H1 (cell line): ENCODE results near the gene JADE1. TPM values are rescaled to one million over a fixed set of nuclear protein-coding genes. Genes with fewer than 3 reads are reported as not detected.

Experiments used
- CTCF ChIA-PET: fragments of 300-600 bp; sonication (Branson Sonifier 250); formaldehyde crosslinking; loops from one replicate; lab custom pipeline; 2021; ENCODE audit not compliant: partially characterized antibody; lab: Charles Lee
- POLR2A ChIA-PET: fragments of 300-600 bp; sonication (Branson Sonifier 250); formaldehyde crosslinking; loops from one replicate; lab custom pipeline; 2021; ENCODE audit warnings: inconsistent platforms; ENCODE audit not compliant: partially characterized antibody; lab: Charles Lee
- DNase-seq, 2 experiments: peaks; one replicate each; pipeline versions ENCODE4 v3.0.0 to v3.0.0-alpha.2; 2010 to 2022; ENCODE audit warnings: low spot score in 2 of 2, low read depth in 1 of 2, mixed read lengths in 1 of 2
- FAIRE-seq: peaks from 2 replicates; lab custom pipeline; 2011; peaks lifted over from hg19 to GRCh38; lab: Jason Lieb, UNC
- H2AFZ ChIP-seq: 2 replicates; pipeline ENCODE4 v1.8.1; 2012; ENCODE audit warnings: low read length, inconsistent platforms
- H2AK5ac ChIP-seq: 2 replicates; pipeline ENCODE4 v1.6.1; 2013; ENCODE audit warnings: low read depth, low read length
- H2BK120ac ChIP-seq: replicated peaks from 2 replicates; pipeline ENCODE3; 2013; ENCODE audit warnings: low read depth, low read length, inconsistent platforms
- H2BK12ac ChIP-seq: 2 replicates; pipeline ENCODE4 v1.6.1; 2013; ENCODE audit warnings: low read depth, low read length
- H2BK15ac ChIP-seq: 2 replicates; pipeline ENCODE4 v1.6.1; 2013; ENCODE audit warnings: low read length
- H2BK20ac ChIP-seq: 2 replicates; pipeline ENCODE4 v1.6.1; 2013; ENCODE audit warnings: low read length
- H2BK5ac ChIP-seq: 2 replicates; pipeline ENCODE4 v1.6.1; 2013; ENCODE audit warnings: low read depth, low read length
- H3K14ac ChIP-seq: 2 replicates; pipeline ENCODE4 v1.6.1; 2013; ENCODE audit warnings: inconsistent platforms; ENCODE audit not compliant: insufficient read length
- H3K18ac ChIP-seq: 2 replicates; pipeline ENCODE4 v1.6.1; 2013; ENCODE audit warnings: low read length; ENCODE audit errors: extremely low read depth
- H3K23ac ChIP-seq: 2 replicates; pipeline ENCODE4 v1.6.1; 2013; ENCODE audit warnings: inconsistent platforms; ENCODE audit not compliant: insufficient read length
- H3K23me2 ChIP-seq: 2 replicates; pipeline ENCODE4 v1.6.1; 2013; ENCODE audit warnings: low read depth, low read length
- H3K27ac ChIP-seq: 2 replicates; pipeline ENCODE4 v1.6.1; 2011; ENCODE audit warnings: low read depth, low read length, inconsistent platforms
- H3K27me3 ChIP-seq, 4 experiments: replicated peaks in 1 of 4; 1 replicate in 1 of 4; 2 replicates in 3 of 4; pipeline versions ENCODE4 v1.6.1 to v1.8.1; 2011 to 2013; ENCODE audit warnings: low read length in 3 of 4, mild to moderate bottlenecking in 3 of 4, inconsistent platforms in 2 of 4, mixed read lengths in 2 of 4, moderate library complexity in 1 of 4; ENCODE audit not compliant: control insufficient read depth in 3 of 4, insufficient read depth in 3 of 4; ENCODE audit errors: extremely low read depth in 1 of 4
- H3K36me3 ChIP-seq, 4 experiments: 2 replicates each; pipeline versions ENCODE4 v1.6.1 to v1.8.1; 2011 to 2013; ENCODE audit warnings: mild to moderate bottlenecking in 4 of 4, low read length in 3 of 4, moderate library complexity in 2 of 4, control low read depth in 1 of 4, inconsistent platforms in 1 of 4; ENCODE audit not compliant: insufficient read depth in 4 of 4, control insufficient read depth in 2 of 4
- H3K4ac ChIP-seq: replicated peaks from 2 replicates; pipeline ENCODE3; 2013; ENCODE audit warnings: low read length, low read depth, mixed read lengths, inconsistent platforms; ENCODE audit not compliant: insufficient read length
- H3K4me1 ChIP-seq, 4 experiments: replicated peaks in 1 of 4; 1 replicate in 1 of 4; 2 replicates in 3 of 4; pipeline versions ENCODE4 v1.6.1 to v1.8.1; 2011 to 2013; ENCODE audit warnings: low read length in 3 of 4, inconsistent platforms in 2 of 4, mixed read lengths in 1 of 4; ENCODE audit not compliant: insufficient read depth in 4 of 4, control insufficient read depth in 3 of 4
- H3K4me2 ChIP-seq, 2 experiments: 2 replicates each; pipeline versions ENCODE4 v1.6.1 to v1.8.1; 2011 to 2013; ENCODE audit warnings: low read depth in 2 of 2, low read length in 2 of 2, control low read depth in 1 of 2, inconsistent platforms in 1 of 2, mild to moderate bottlenecking in 1 of 2; ENCODE audit not compliant: insufficient read depth in 1 of 2
- H3K4me3 ChIP-seq, 4 experiments: fragments of 200-600, 300-600 bp in 1 of 4; sonication (generic), shearing (Covaris generic), sonication (Bioruptor Twin) in 1 of 4; 2 replicates each; pipeline versions ENCODE4 v1.5.1 to v1.8.1; 2011 to 2016; ENCODE audit warnings: low read length in 4 of 4, low read depth in 3 of 4, control low read depth in 2 of 4, inconsistent platforms in 2 of 4, mild to moderate bottlenecking in 2 of 4, mixed read lengths in 1 of 4, moderate library complexity in 1 of 4; ENCODE audit not compliant: insufficient read depth in 2 of 4; ENCODE audit errors: extremely low read depth in 1 of 4
- H3K56ac ChIP-seq: replicated peaks from 2 replicates; pipeline ENCODE3; 2013; ENCODE audit warnings: low read depth, mild to moderate bottlenecking, mixed read lengths, low read length, inconsistent platforms; ENCODE audit not compliant: insufficient read length
- H3K79me1 ChIP-seq: 2 replicates; pipeline ENCODE4 v1.6.1; 2013; ENCODE audit warnings: low read depth, low read length, control low read depth
- H3K79me2 ChIP-seq, 2 experiments: 2 replicates each; pipeline versions ENCODE4 v1.6.1 to v1.8.1; 2012 to 2013; ENCODE audit warnings: low read length in 2 of 2, mild to moderate bottlenecking in 2 of 2, inconsistent platforms in 1 of 2; ENCODE audit not compliant: insufficient read depth in 2 of 2, control insufficient read depth in 1 of 2
- H3K9ac ChIP-seq, 4 experiments: replicated peaks in 1 of 4; 1 replicate in 1 of 4; 2 replicates in 3 of 4; pipeline versions ENCODE4 v1.6.1 to v1.8.1; 2011 to 2013; ENCODE audit warnings: low read depth in 3 of 4, low read length in 3 of 4, control low read depth in 2 of 4, mild to moderate bottlenecking in 2 of 4, moderate library complexity in 2 of 4, inconsistent platforms in 1 of 4; ENCODE audit errors: extremely low read depth in 1 of 4
- H3K9me3 ChIP-seq, 2 experiments: 2 replicates each; pipeline versions ENCODE4 v1.6.1 to v1.8.1; 2012 to 2013; ENCODE audit warnings: mild to moderate bottlenecking in 2 of 2, moderate library complexity in 2 of 2, control low read depth in 1 of 2, inconsistent platforms in 1 of 2, low read depth in 1 of 2, low read length in 1 of 2, mixed read lengths in 1 of 2; ENCODE audit not compliant: insufficient read depth in 2 of 2
- H4K20me1 ChIP-seq, 2 experiments: replicated peaks in 1 of 2; 2 replicates each; pipeline versions ENCODE3 to v1.8.1; 2011 to 2013; ENCODE audit warnings: inconsistent platforms in 2 of 2, low read length in 2 of 2, mild to moderate bottlenecking in 1 of 2; ENCODE audit not compliant: insufficient read depth in 2 of 2, control insufficient read depth in 1 of 2
- H4K5ac ChIP-seq: 2 replicates; pipeline ENCODE4 v1.6.1; 2013; ENCODE audit warnings: low read length, low read depth, mixed read lengths, inconsistent platforms; ENCODE audit not compliant: insufficient read length
- H4K8ac ChIP-seq: 2 replicates; pipeline ENCODE4 v1.8.0; 2013; ENCODE audit warnings: mild to moderate bottlenecking, moderate library complexity, low read length, inconsistent platforms; ENCODE audit not compliant: insufficient read depth; ENCODE audit errors: extremely low read depth
- H4K91ac ChIP-seq: replicated peaks from 2 replicates; pipeline ENCODE3; 2013; ENCODE audit warnings: low read length, mixed read lengths, inconsistent platforms; ENCODE audit not compliant: insufficient read length
- ATF2 ChIP-seq: IDR thresholded peaks from 2 replicates; pipeline ENCODE4 v1.6.1; 2012; ENCODE audit warnings: low read length, inconsistent platforms
- BACH1 ChIP-seq: IDR thresholded peaks from 2 replicates; pipeline ENCODE4 v1.6.1; 2012; ENCODE audit warnings: low read length, improper control_type of control experiment
- CBX8 ChIP-seq: fragments of 300-800, 300-1000 bp; sonication (generic); IDR thresholded peaks from 2 replicates; pipeline ENCODE4 v1.7.1; 2016; ENCODE audit warnings: low read depth, low read length, borderline replicate concordance
- CHD2 ChIP-seq: IDR thresholded peaks from 2 replicates; pipeline ENCODE4 v1.6.1; 2012; ENCODE audit warnings: low read length, improper control_type of control experiment
- CREB1 ChIP-seq: IDR thresholded peaks from 2 replicates; pipeline ENCODE4 v1.6.1; 2012; ENCODE audit warnings: inconsistent platforms
- CTBP2 ChIP-seq: IDR thresholded peaks from 2 replicates; pipeline ENCODE4 v1.7.0; 2011; ENCODE audit warnings: borderline replicate concordance, mild to moderate bottlenecking, moderate library complexity, mixed read lengths, low read length; ENCODE audit not compliant: insufficient read depth, insufficient read length
- KDM4A ChIP-seq: IDR thresholded peaks from one replicate; pipeline ENCODE4 v1.7.1; 2012; ENCODE audit warnings: low read depth, mild to moderate bottlenecking, moderate library complexity, low read length, inconsistent platforms; ENCODE audit not compliant: severe bottlenecking
- POU5F1 ChIP-seq: IDR thresholded peaks from 2 replicates; pipeline ENCODE4 v1.6.1; 2011; ENCODE audit warnings: low read depth, mild to moderate bottlenecking, low read length, moderate library complexity
- SAP30 ChIP-seq: fragments of 300-600 bp; sonication (generic); IDR thresholded peaks from 2 replicates; pipeline ENCODE4 v1.7.1; 2012; ENCODE audit warnings: low read length, moderate library complexity, mild to moderate bottlenecking, inconsistent platforms; ENCODE audit not compliant: insufficient read depth, insufficient replicate concordance
- SP1 ChIP-seq: IDR thresholded peaks from 2 replicates; pipeline ENCODE4 v1.6.1; 2011; ENCODE audit warnings: low read depth, low read length
- TBP ChIP-seq: IDR thresholded peaks from 2 replicates; pipeline ENCODE4 v1.6.1; 2011; ENCODE audit warnings: low read depth, low read length, improper control_type of control experiment
- WGBS, 2 experiments: shearing (Covaris generic) in 1 of 2; methylation state at CpG; one replicate each; pipeline versions ENCODE4 v1.1.6 to v1.1.7; 2013 to 2015; ENCODE audit warnings: low lambda C conversion rate in 2 of 2, mixed read lengths in 2 of 2, inconsistent platforms in 1 of 2, low coverage in 1 of 2, missing lambda C conversion rate in 1 of 2; ENCODE audit not compliant: insufficient replicate concordance in 2 of 2, insufficient coverage in 1 of 2, insufficient read length in 1 of 2; ENCODE audit errors: extremely low coverage in 1 of 2, missing lambda C conversion rate in 1 of 2; 5-methylcytosine and 5-hydroxymethylcytosine counted together
- polyA plus RNA-seq, 7 experiments: library from polyadenylated mRNA; depleted of rRNA in 3 of 7; stranded (reverse) in 5 of 7; unstranded in 2 of 7; fragments of >200 nt in 5 of 7; fragments of 200-250 nt in 2 of 7; gene quantifications; 1 replicate in 5 of 7; 2 replicates in 1 of 7; 4 replicates in 1 of 7; pipeline versions ENCODE4 v1.2.1 to v1.2.3, GENCODE V29; 2011 to 2013; ENCODE audit warnings: missing spikeins in 2 of 7, mixed read lengths in 2 of 7
- total RNA-seq: library from RNA; stranded (reverse); fragmentation: NEBNext Ultra II Directional; extraction: Animal tissue kit (Norgen Biotek cat#: 25700); gene quantifications from 2 replicates; pipeline ENCODE4 v1.2.1, GENCODE V29; 2021

Gene JADE1
- total and polyA plus RNA-seq, 2 of the 8 experiments (the other 6 are each of a cell fraction or from before 2014, with no cell fraction given) = 37.7 to 213 TPM

GRCh38 chr4:128877934-128878333 lies 68.4 kb downstream of the JADE1 start:
- Histone ChIP-seq H2BK20ac (no peak overlapping the region), H2AFZ (no peak overlapping the region), H3K79me2 (no peaks in the 10 kb centered on the region), H3K23me2 (no peaks in the 10 kb centered on the region), H3K14ac (no peak overlapping the region), H3K36me3 (peaks cover 0 to 17% (median 4%) of the 10 kb centered on the region in 4 experiments; a peak in 5 of 8 replicates), H2BK12ac (no peak overlapping the region), H2AK5ac (no peak overlapping the region)
- FAIRE-seq (no peak), DNase-seq (no peak)
- TF ChIP-seq TBP = no peak
- TF ChIP-seq CHD2 = no peak
- TF ChIP-seq ATF2 = no peak
- TF ChIP-seq SP1 = no peak
- no peak for TF ChIP-seq CBX8
- no peak for TF ChIP-seq POU5F1
- no peak for TF ChIP-seq BACH1
- no peak for TF ChIP-seq KDM4A
- TF ChIP-seq CREB1 = no peak
- TF ChIP-seq CTBP2 = no peak
- TF ChIP-seq SAP30 = no peak
- TF ChIP-seq, all 59 proteins: peak for 0
- H4K5ac ChIP-seq = no peak overlapping the region
- H3K4ac ChIP-seq = no peak overlapping the region
- no peak overlapping the region for H3K18ac ChIP-seq
- 91% methylated on average over 4 of the region's 4 CpGs; no CpG with 5 or more reads in 1 of the 2 experiments for WGBS, 2 experiments
- ChIA-PET POLR2A (interaction anchor here (0.9 to 3.7 kb wide), 4 partner anchors 9 to 65 kb away, joined by 3 to 15 read pairs (median 4); no protein-coding TSS in a partner anchor), CTCF (no interaction called here)
- no peak overlapping the region for H2BK15ac ChIP-seq
- H3K27me3 ChIP-seq = no peaks in the 10 kb centered on the region
- H3K9ac ChIP-seq = no peak overlapping the region
- H3K4me1 ChIP-seq = no peaks in the 10 kb centered on the region
- H2BK5ac ChIP-seq = no peak overlapping the region
- H3K4me2 ChIP-seq = no peak overlapping the region
- H4K8ac ChIP-seq = no peak overlapping the region
- H3K79me1 ChIP-seq = no peaks in the 10 kb centered on the region
- no peak overlapping the region for H3K4me3 ChIP-seq
- no peak overlapping the region for H3K27ac ChIP-seq
- H3K23ac ChIP-seq = no peak overlapping the region
- no peak overlapping the region for H3K56ac ChIP-seq
- H4K91ac ChIP-seq = no peak overlapping the region
- no peaks in the 10 kb centered on the region for H3K9me3 ChIP-seq
- peaks cover 0 to under 1% of the 10 kb centered on the region in 2 experiments for H4K20me1 ChIP-seq
- H2BK120ac ChIP-seq = no peak overlapping the region
